IPS-18c (cell line): ENCODE results near the gene ALX4.

Source experiments
- H3K4me3 ChIP-seq: 2 replicates; pipeline ENCODE4 v1.7.0; 2013; ENCODE audit warnings: low read depth, mild to moderate bottlenecking, low read length, moderate library complexity; ENCODE audit not compliant: insufficient read depth
- H3K9me3 ChIP-seq: one replicate; pipeline ENCODE4 v1.6.1; 2013; ENCODE audit warnings: mild to moderate bottlenecking, low read length, moderate library complexity; ENCODE audit not compliant: control insufficient read depth, insufficient read depth

The ALX4 gene

DNA sequence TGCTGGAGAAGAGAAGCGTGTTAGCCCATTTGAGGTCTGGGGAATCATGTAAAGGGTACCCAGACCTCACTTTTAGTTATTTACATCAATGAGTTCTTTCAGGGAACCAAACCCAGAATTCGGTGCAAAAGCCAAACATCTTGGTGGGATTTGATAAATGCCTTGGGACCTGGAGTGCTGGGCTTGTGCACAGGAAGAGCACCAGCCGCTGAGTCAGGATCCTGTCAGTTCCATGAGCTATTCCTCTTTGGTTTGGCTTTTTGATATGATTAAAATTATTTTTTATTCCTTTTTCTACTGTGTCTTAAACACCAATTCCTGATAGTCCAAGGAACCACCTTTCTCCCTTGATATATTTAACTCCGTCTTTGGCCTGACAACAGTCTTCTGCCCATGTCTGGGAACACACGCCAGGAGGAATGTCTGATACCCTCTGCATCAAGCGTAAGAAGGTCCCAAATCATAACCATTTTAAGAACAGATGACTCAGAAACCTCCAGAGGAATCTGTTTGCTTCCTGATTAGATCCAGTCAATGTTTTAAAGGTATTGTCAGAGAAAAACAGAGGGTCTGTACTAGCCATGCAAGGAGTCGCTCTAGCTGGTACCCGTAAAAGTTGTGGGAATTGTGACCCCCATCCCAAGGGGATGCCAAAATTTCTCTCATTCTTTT lies 65.2 kb downstream of the ALX4 start:
- no peaks in the 10 kb centered on the region for H3K9me3 ChIP-seq
- no peak overlapping the region for H3K4me3 ChIP-seq

DNA sequence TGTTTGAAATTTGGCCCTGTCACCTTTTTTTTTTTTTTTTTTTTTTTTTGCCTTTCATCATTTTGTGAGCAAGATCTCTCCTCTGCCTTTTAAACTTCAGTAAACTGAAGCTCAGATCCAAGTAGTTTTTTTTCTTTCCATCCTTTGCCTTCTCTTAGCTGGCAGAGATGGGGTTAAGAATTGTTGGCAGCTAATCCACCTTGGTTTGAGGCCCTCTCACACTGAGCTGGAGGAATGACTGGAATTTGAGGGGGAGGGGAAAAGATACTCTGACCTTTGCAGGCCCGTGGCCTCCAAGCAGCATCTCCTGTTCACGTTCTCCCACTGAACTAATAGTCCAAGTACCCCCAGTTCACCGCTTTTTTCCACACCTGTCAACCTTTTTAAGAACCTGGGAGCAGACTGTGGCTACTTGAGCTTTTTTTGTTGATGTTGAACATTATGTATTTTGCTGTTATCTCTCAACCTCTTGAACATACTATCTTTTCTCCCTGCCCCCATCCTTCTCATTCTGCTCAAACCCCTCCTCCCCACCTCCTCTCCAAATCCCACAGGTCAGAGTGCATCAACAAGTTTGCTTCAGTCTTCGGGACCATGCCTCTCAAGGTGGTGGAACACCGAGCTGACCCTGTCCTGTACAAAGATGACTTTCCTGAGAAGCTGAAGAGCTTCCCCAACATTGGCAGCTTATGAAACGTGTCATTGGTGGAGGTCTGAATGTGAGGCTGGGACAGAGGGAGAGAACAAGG lies 66.2 kb downstream of the ALX4 start:
- H3K9me3 ChIP-seq = no peaks in the 10 kb centered on the region
- no peak overlapping the region for H3K4me3 ChIP-seq

DNA sequence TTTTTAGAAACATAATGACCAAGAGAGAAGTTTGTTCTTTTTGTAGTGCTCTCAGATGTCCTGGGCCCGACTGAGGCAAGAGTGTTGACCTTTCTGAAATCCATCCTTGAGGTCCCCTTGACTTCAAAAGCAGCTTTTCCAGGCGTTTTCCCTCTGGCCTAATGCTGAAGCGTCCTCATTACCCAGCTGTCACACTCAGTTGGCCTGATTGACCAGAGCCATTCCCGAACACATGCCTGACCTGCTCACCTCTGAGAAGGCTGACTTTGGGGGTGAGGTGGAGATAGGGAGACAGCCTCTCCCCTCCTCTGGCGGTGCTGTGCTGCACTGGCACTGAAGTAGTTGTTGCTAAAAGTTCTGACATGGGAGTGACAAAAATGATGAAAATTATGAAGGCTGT lies 66.9 kb downstream of the ALX4 start:
- Histone ChIP-seq H3K9me3 (no peaks in the 10 kb centered on the region), H3K4me3 (no peak overlapping the region)

DNA sequence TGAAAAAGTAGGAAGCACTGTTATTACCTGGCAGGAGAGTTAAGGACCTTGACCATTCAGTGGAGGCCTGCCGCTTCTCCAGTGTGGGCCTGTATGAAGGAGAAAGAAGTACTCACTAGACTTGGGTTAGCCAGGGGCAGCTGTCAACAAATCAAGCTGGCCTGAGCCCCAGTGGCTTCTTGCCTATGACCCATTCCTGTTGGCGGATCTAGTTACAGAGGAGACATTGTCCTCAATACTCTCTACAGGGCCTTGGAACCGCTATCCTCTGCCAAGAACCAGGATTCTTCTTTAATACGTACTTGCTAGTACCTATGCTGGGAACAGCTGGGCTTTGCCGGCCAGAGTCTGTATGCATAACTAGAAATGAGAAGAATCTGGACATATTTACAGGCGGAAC lies 68.1 kb downstream of the ALX4 start:
- H3K9me3 ChIP-seq = no peaks in the 10 kb centered on the region
- H3K4me3 ChIP-seq = no peak overlapping the region

DNA sequence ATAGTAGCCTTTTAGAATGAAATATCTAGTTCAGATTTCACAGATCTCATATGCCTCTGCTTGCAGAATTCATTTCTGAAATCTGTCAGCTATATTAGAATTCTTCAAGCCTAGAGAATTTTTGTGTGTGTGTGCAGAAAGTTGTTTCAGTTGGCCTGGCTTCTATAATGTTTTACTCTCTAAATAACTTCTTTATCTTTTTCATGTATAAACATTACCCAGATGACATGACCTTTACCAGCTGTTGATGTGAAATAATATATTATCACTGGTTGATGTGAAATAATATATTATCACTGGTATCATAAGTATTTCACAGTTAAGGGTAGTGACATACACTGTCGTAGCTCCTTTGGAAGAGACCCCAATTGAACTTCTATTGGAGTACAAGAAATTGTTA lies 72.8 kb downstream of the ALX4 start:
- Histone ChIP-seq H3K4me3 (no peak overlapping the region), H3K9me3 (no peaks in the 10 kb centered on the region)

DNA sequence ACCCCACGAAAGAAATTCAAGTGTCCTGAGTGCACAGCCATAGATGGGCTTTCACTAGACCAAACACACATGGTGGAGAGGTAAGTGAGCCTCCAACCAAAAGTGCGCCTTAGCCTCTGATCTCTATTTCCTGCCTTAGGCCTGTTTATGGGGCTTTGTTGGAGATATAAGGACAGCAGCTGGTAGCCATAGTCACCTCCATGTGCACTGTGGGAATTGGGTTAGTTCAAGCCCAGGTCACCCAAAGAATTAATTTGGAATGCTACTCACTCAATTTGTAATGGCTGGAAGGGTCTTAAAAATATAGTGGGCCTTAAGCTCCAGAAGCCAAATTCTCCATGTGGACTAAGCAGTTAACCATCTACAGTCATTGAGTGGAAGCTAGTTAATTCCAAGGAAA lies 73.6 kb downstream of the ALX4 start:
- no peak overlapping the region for H3K4me3 ChIP-seq
- H3K9me3 ChIP-seq = no peaks in the 10 kb centered on the region

DNA sequence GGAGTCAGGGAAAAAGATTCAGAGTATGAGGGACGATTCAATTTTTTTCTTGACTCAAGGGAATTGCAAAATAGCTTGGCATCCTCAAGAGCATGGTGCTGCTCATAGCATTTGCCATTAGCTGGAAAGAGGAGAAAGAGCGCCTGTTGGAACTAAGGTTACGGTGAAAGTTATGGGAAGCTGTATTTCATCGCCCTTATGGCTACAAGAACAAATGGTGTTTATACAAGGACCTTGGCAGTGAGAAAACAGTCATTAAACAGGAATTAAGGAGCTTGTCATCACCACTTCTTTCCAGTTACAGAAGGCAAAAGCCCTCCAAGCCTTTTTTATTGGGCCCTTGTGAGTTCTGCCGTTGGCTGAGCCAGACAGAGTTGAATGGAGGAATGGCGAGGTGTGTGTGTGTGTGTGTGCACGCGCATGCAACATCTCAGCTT lies 74.2 kb downstream of the ALX4 start:
- no peaks in the 10 kb centered on the region for H3K9me3 ChIP-seq
- H3K4me3 ChIP-seq = no peak overlapping the region

DNA sequence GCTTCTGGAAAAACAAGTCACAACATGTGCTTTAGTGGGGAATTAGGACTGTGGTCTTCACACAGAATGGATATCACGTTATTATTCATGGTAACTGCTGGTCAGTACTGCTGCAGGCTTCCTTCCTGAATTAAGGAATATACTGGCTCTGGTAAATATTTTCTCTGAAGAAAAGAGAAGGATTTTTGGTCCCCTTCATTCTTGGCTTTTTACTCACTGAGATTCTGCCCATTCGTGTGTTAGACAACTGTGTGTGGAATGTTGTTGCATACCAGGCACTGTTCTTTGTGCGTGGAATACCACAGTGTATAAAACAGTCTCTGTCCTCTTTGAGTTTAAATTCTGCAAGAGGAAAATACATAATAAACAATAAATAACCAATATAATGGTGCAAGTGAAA lies 80.3 kb downstream of the ALX4 start:
- H3K4me3 ChIP-seq = no peak overlapping the region
- H3K9me3 ChIP-seq = no peaks in the 10 kb centered on the region

DNA sequence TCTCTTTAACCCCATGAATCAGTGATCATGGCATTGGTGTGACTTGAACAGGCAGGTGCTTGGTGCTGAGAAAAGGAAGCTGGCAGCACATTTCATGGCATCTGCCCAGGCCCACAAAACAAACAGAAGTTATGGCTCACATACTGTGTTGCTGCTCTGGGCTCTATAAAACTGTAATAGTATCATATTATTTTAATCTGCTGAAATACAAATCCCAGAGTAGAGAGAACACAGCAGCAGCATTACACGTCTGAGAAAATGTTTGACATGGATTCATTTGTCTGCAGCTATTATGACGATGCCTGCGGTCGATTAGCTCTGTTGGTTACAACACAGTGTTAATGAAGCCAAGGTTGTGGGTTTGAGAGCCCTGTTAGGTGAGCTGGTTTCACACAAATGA lies 80.8 kb downstream of the ALX4 start:
- Histone ChIP-seq H3K9me3 (no peaks in the 10 kb centered on the region), H3K4me3 (no peak overlapping the region)

DNA sequence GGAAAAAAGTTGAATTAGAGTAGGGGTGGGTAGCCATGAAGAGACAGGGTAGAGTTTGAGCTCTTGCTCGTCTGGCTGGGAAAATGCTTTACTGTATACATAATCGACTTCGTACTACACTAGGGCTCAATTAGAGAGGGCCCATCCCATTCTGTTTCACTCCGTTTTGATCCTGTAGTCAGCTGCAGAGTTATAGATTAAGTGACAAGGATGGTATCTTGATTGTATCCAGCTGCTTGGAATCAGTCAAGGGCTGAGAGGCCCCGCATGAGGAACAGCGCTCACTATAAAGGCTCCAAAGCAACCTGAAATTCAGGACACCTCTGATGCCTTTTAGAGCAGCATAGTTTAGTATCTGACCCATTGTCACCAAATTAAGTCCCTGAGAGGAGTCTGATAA lies 81.6 kb downstream of the ALX4 start:
- H3K9me3 ChIP-seq = no peaks in the 10 kb centered on the region

DNA sequence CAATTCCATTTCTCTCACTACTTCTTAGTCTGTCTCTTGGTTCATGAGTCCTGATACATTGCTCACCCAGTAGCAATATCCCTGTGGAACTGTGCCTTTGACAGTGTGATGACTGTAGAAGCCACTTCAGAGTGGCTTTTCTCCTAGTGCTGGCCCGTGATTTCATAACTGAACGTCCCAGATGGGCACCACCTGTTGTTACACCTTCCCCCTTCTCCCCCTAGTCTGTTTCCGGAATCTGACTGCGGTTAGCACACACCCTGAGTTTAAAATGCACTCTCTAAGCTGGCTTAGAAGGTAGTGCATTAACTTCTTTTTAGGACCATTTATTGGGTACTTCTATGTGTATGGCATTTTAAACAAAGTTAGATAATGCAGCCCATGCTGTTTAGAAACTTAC lies 83.0 kb downstream of the ALX4 start:
- no peak overlapping the region for H3K4me3 ChIP-seq

More for the DNA sequence above, 81.6 kb downstream of the ALX4 start:
- H3K4me3 ChIP-seq = no peak overlapping the region

DNA sequence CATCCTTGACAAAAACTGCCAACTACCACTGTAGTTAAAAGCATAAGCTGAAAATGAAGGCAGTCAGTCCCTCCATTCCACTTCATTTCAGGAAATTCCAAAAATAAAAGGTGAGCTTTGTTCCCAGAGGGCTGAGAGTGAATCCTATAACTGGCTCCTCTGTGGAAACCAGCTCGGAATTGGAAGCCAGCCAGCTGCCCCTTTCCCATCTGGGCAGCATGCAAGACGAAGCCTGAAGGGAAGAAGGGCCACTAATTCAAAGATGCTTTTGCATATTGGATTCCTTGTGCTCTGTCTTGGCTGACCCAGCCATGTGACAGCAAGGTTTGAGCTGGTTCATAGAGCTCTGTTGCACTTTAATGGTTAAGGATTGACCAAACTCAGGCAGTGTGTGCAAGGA lies 83.4 kb downstream of the ALX4 start:
- Histone ChIP-seq H3K4me3 (no peak overlapping the region), H3K9me3 (no peaks in the 10 kb centered on the region)

More for the DNA sequence above, 83.0 kb downstream of the ALX4 start:
- H3K9me3 ChIP-seq = no peaks in the 10 kb centered on the region

DNA sequence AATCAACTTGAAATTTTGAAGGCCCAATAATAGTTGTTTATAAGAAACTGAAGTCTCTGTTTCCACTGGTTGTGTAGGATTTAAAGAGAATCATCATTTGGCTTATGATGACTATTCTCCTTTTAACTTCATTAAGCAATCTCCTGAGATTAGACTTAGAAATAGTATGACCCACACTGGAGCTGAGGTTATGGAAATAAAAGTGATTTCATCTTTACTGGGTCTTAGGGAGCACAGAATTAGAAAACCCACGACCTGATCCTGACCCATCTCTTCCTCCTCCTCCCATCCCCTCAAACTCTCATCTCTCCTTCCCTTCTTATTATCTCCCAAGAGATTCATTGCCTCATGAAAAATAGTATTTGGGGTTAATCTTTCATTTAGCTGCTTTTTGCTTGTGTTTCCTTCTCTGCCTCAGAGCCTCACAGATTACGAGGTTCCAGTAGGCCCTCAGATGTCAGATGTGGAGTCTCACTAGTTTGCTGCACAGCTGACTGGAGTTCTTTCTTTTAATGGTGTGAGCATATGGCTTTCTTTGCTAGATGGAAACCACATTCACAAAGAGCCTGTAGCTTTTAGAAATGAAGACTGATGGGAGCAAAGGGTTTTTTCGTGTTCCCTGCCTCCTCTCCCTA lies 85.0 kb downstream of the ALX4 start:
- H3K9me3 ChIP-seq = no peaks in the 10 kb centered on the region

DNA sequence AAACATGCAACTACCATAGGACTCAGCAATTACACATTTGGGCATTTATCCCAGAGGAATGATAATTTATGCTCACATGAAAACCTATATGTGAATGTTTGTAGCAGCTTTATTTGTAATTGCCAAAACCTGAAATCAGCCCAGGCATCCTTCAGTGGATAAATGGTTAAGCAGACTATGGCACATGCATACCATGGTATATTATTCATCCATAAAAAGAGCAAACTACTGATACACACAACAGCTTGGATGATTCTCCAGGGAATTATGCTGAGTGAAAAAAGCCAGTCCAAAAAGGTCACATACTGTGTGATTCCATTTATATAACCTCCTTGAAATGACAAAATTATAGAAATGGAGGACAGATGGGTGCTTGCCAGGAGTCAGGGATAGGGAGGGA lies 86.7 kb downstream of the ALX4 start:
- no peaks in the 10 kb centered on the region for H3K9me3 ChIP-seq
- H3K4me3 ChIP-seq = no peak overlapping the region

More for the DNA sequence above, 85.0 kb downstream of the ALX4 start:
- no peak overlapping the region for H3K4me3 ChIP-seq

DNA sequence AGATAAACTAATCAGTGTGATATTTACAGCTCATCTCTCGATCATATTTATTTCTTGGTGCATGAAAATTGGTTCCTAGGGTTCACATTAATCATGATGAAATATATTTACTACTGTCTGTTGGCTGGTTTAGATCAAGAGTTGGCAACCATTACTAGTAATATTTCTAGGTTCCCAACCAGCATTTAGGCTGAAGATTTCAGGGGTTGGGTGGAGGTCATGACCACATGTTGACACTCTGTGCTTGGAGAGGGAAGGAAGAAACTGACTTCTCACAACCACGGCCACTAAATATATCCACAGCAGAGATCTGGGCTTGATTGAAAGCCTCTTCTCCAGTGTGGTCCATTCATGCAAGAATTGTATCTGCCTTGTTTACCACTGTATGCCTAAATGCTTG lies 87.9 kb downstream of the ALX4 start:
- no peak overlapping the region for H3K4me3 ChIP-seq
- no peaks in the 10 kb centered on the region for H3K9me3 ChIP-seq

DNA sequence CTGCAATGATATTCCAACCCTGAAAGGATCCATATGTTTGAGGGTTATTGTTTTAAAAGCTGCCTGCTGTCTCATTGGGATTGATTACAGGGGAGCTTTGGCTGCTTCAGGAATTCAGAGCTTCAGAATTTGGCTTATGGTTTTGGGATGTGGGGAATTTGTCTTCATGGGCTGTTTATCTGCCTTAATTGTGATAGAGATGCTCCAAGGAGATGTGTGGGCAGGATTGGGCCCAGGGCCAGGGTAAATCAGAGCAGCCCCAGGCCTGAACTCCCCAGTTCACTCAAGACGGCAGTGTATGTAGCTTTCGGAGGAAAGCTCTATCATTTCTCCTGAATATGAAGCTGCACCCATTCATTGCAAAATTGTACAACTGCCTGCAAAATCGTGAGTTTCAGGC lies 88.5 kb downstream of the ALX4 start:
- no peaks in the 10 kb centered on the region for H3K9me3 ChIP-seq
- no peak overlapping the region for H3K4me3 ChIP-seq

DNA sequence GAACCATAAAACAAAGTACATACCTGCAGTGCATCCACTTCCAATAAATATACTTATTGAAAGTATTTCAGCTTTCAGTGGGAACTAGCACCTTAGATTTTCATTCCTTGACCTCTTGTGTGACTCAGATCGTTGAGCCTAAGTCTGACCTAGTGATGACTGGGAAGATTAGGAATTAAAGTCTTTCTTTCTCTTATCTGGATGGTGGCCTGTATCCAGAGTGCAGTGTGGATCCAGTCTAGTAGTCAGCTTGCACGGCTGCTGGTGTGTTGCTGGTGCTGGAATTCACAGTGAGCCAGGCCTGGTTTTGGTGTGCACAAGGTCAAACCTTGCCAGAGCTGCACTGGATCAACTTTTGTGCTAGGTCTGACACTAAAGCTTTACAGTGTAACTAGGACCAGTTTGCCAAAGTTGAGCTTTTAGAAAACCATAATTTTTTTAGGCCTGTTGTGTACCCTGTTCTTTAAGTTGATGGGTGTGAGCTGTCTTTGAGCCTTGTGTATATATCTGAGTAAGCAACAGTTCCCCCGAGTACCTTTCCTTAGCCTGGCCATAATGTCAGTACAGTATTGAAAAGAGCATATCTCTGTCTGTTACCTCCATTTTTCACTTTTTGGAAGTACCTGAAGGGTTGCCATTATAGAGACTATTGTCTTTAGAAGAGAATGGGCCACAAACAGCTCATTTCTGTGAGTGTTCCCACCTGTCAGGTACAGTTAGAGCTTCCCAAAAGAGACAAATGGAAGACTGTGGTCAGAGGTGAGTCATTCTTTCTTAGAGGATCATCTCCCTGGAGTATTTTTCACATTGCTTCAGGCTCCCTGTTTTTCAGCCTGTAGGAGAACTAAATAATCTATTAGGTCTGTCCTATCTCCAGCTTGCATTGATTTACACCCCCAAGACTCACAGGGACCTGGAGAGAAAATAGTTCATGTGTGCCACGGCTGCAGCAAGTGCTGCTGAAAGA lies 89.8 kb downstream of the ALX4 start:
- Histone ChIP-seq H3K4me3 (no peak overlapping the region), H3K9me3 (no peaks in the 10 kb centered on the region)
